ENCODE measurements around the gene TMEM243. TPM values are rescaled to one million over a fixed set of nuclear protein-coding genes. Genes with fewer than 3 reads are reported as not detected.
"Not testable (repeated sequence)": the region's sequence is repeated elsewhere in the genome, so short reads cannot be mapped to it uniquely, and the experiment has no call there.

TMEM243 gene
- total and polyA plus RNA-seq, 2 experiments from 2014 or later, result 44.5 to 82.5 TPM

DNA sequence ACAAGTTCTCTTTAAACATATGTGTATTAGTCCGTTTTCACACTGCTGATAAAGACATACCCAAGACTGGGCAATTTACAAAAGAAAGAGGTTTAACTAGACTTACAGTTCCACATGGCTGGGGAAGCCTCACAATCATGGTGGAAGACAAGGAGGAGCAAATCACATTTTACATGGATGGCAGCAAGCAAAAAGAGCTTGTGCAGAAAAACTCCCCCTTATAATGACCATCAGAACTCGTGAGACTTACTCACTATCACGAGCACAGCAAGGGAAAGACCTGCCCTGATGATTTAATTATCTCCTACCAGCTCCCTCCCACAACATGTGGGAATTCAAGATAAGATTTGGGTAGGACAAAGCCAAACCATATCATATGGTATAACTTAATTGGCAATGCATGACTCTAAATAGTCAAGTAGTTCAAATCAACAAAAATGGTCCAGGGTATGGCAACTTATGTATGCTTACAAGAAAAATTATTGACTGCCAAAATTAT lies 34.1 kb upstream of the TMEM243 start:
- Histone ChIP-seq H3K4me3 (no peak overlapping the region), H3F3A (replicated peaks; ENCODE audit: low read depth) (no peaks in the 10 kb centered on the region), H3K36me3 (ENCODE audit: insufficient read depth) (no peaks in the 10 kb centered on the region), H3K9me2 (ENCODE audit: insufficient read depth) (no peaks in the 10 kb centered on the region), H4K20me1 (replicated peaks; ENCODE audit: insufficient read depth) (no peaks in the 10 kb centered on the region), H3K79me2 (replicated peaks; ENCODE audit: insufficient read depth) (no peaks in the 10 kb centered on the region), H3K27me3 (ENCODE audit: insufficient read depth) (no peaks in the 10 kb centered on the region), H3K4me1 (ENCODE audit: insufficient read depth) (no peaks in the 10 kb centered on the region), H3K27ac (ENCODE audit: low read depth) (no peak overlapping the region), H3K4me2 (no peak overlapping the region), H2AFZ (no peak overlapping the region)
- Mint-ChIP-seq H3K36me3 (ENCODE audit: low read depth) (no peaks in the 10 kb centered on the region), H3K27ac (no peak overlapping the region), H3K4me1 (no peaks in the 10 kb centered on the region), H3K9me3 (peaks cover 3% of the 10 kb centered on the region; the same call in 1 of the 3 replicates), H3K27me3 (ENCODE audit: insufficient read depth, low read depth, poor library complexity) (no peaks in the 10 kb centered on the region), H3K4me3 (no peak overlapping the region)
- ATAC-seq (no peak), DNase-seq (ENCODE audit: low spot score) (no peak)
- TF ChIP-seq JUNB (IDR thresholded peaks at IDR 0.05; ENCODE audit: unreplicated experiment), result no peak
- TF ChIP-seq, protein P1, sequence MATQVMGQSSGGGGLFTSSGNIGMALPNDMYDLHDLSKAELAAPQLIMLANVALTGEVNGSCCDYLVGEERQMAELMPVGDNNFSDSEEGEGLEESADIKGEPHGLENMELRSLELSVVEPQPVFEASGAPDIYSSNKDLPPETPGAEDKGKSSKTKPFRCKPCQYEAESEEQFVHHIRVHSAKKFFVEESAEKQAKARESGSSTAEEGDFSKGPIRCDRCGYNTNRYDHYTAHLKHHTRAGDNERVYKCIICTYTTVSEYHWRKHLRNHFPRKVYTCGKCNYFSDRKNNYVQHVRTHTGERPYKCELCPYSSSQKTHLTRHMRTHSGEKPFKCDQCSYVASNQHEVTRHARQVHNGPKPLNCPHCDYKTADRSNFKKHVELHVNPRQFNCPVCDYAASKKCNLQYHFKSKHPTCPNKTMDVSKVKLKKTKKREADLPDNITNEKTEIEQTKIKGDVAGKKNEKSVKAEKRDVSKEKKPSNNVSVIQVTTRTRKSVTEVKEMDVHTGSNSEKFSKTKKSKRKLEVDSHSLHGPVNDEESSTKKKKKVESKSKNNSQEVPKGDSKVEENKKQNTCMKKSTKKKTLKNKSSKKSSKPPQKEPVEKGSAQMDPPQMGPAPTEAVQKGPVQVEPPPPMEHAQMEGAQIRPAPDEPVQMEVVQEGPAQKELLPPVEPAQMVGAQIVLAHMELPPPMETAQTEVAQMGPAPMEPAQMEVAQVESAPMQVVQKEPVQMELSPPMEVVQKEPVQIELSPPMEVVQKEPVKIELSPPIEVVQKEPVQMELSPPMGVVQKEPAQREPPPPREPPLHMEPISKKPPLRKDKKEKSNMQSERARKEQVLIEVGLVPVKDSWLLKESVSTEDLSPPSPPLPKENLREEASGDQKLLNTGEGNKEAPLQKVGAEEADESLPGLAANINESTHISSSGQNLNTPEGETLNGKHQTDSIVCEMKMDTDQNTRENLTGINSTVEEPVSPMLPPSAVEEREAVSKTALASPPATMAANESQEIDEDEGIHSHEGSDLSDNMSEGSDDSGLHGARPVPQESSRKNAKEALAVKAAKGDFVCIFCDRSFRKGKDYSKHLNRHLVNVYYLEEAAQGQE (IDR thresholded peaks at IDR 0.05; ENCODE audit: unreplicated experiment), result no peak
- no peak for TF ChIP-seq ZNF114 (CRISPR knock-in tag; IDR thresholded peaks at IDR 0.05)
- no peak for TF ChIP-seq POLR2AphosphoS5 (IDR thresholded peaks at IDR 0.05; ENCODE audit: low read depth)
- TF ChIP-seq, protein P2, sequence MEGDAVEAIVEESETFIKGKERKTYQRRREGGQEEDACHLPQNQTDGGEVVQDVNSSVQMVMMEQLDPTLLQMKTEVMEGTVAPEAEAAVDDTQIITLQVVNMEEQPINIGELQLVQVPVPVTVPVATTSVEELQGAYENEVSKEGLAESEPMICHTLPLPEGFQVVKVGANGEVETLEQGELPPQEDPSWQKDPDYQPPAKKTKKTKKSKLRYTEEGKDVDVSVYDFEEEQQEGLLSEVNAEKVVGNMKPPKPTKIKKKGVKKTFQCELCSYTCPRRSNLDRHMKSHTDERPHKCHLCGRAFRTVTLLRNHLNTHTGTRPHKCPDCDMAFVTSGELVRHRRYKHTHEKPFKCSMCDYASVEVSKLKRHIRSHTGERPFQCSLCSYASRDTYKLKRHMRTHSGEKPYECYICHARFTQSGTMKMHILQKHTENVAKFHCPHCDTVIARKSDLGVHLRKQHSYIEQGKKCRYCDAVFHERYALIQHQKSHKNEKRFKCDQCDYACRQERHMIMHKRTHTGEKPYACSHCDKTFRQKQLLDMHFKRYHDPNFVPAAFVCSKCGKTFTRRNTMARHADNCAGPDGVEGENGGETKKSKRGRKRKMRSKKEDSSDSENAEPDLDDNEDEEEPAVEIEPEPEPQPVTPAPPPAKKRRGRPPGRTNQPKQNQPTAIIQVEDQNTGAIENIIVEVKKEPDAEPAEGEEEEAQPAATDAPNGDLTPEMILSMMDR (conservative IDR thresholded peaks at IDR 0.05; ENCODE audit: low read depth in 2 of 2), result no peak
- TF ChIP-seq ZNF462 (CRISPR knock-in tag; IDR thresholded peaks at IDR 0.05), result no peak
- no peak for TF ChIP-seq NANOG (IDR thresholded peaks at IDR 0.05; ENCODE audit: borderline replicate concordance)
- TF ChIP-seq, protein P3, sequence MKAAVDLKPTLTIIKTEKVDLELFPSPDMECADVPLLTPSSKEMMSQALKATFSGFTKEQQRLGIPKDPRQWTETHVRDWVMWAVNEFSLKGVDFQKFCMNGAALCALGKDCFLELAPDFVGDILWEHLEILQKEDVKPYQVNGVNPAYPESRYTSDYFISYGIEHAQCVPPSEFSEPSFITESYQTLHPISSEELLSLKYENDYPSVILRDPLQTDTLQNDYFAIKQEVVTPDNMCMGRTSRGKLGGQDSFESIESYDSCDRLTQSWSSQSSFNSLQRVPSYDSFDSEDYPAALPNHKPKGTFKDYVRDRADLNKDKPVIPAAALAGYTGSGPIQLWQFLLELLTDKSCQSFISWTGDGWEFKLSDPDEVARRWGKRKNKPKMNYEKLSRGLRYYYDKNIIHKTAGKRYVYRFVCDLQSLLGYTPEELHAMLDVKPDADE (IDR thresholded peaks at IDR 0.05), result no peak
- no peak for TF ChIP-seq STAT1 (IDR thresholded peaks at IDR 0.05; ENCODE audit: unreplicated experiment)
- TF ChIP-seq EZH2phosphoT487 (IDR thresholded peaks at IDR 0.05; ENCODE audit: unreplicated experiment), result no peak
- no peak for TF ChIP-seq ZNF331 (CRISPR knock-in tag; IDR thresholded peaks at IDR 0.05; ENCODE audit: low read depth)

DNA sequence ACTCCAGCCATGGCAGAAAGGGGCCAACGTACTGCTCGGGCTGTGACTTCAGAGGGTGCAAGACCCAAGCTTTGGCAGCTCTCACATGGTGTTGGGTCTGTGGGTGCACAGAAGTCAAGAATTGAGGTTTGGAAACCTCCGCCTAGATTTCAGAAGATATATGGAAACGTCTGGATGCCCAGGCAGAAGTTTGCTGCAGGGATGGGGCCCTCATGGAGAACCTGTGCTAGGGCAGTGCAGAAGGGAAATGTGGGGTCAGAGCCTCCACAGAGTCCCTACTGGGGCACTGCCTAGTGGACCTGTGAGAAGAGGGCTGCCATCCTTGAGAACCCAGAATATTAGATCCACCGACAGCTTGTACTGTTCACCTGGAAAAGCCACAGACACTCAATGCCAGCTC lies 26.1 kb upstream of the TMEM243 start:
- not testable (repeated sequence) for H3F3A ChIP-seq (replicated peaks; ENCODE audit: low read depth); DNase-seq (ENCODE audit: low spot score); H3K4me2 ChIP-seq; H3K4me1 ChIP-seq (ENCODE audit: insufficient read depth); H3K27me3 Mint-ChIP-seq (ENCODE audit: insufficient read depth, low read depth, poor library complexity); H3K27ac ChIP-seq (ENCODE audit: low read depth); H3K4me1 Mint-ChIP-seq; H3K79me2 ChIP-seq (replicated peaks; ENCODE audit: insufficient read depth); H3K36me3 ChIP-seq (ENCODE audit: insufficient read depth); H4K20me1 ChIP-seq (replicated peaks; ENCODE audit: insufficient read depth); H3K27ac Mint-ChIP-seq; ATAC-seq; H2AFZ ChIP-seq; H3K4me3 Mint-ChIP-seq; H3K4me3 ChIP-seq; H3K27me3 ChIP-seq (ENCODE audit: insufficient read depth); H3K9me2 ChIP-seq (ENCODE audit: insufficient read depth)
- Mint-ChIP-seq H3K36me3 (ENCODE audit: low read depth) (peaks cover 26% of the 10 kb centered on the region), H3K9me3 (peaks cover 33% of the 10 kb centered on the region)

All from GM23338 (cell line).